ENCODE data around the gene WNT5B. TPM values are rescaled to one million over a fixed set of nuclear protein-coding genes. Genes with fewer than 3 reads are reported as not detected.

WNT5B gene
- total and polyA plus RNA-seq, 2 donors (not counting 3 experiments of a cell fraction or from before 2014, with no cell fraction given), result not detected

DNA sequence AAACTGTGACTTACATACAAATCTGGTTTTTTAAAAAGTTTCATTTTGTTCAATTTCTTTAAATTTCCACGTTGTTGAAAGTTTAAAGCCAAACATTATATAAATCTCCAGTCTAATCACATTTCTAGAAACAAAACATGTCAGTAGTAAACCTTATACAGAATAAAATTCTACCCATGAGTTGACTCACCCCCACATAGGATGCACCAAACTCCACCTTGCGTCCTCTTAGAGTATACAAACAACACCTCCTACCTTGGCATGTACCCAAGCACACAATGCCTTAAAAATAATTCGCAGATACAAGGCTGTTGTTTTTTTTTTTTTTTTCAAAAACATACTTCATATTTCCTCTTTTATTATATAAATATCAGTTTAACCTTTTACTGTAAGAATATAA, 38.0 kb upstream of the WNT5B start:
- no peak overlapping the region for H3K9ac ChIP-seq (replicated peaks; ENCODE audit: extremely low read depth, insufficient read depth, low read length)
- H3K4me3 ChIP-seq (replicated peaks in 1 of 3; ENCODE audit: insufficient read depth in 1 of 3, low read depth in 1 of 3, low read length in 3 of 3), result peak overlapping the region in 1 of 3 experiments; percentile 54
- POLR2A ChIA-PET, result no interaction called here

DNA sequence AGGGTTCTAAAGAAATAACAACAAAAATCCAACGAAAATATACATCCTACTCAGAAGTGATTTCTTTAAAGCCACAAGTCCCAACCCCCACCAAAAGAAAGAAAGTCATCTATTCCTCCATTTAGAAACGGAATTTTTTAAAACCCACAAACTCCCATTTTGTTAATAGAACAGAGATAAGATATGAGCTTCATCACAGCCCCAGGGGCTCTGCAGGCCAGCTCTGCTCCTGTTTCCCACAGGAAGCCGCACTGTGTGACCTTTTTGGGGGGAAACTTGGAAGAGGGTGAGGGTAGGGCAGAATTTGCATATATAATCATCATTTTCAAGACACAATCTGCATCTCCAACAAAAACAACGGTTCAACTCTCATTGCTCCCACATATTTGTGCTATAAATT, 37.5 kb upstream of the WNT5B start:
- H3K27ac ChIP-seq (ENCODE audit: insufficient read depth, low read depth, low read length), result no peak overlapping the region

More for the DNA sequence above, 38.0 kb upstream of the WNT5B start:
- DNase-seq (ENCODE audit: low read depth, low spot score) (peak; percentile 51), FAIRE-seq (peak; percentile 77)
- Histone ChIP-seq H3K36me3 (ENCODE audit: control insufficient read depth in 2 of 2, extremely low read depth in 1 of 2, insufficient read depth in 2 of 2, low read length in 2 of 2) (no peaks in the 10 kb centered on the region), H4K20me1 (replicated peaks; ENCODE audit: control insufficient read depth, extremely low read depth, insufficient read depth, low read length) (peaks cover 2% of the 10 kb centered on the region), H3K9me1 (replicated peaks; ENCODE audit: control insufficient read depth, extremely low read depth, insufficient read depth, low read length) (no peaks in the 10 kb centered on the region), H3K79me2 (ENCODE audit: control insufficient read depth, insufficient read depth, low read length) (peaks cover 17% of the 10 kb centered on the region), H3K4me1 (ENCODE audit: control insufficient read depth, extremely low read depth, insufficient read depth, low read length) (peaks cover 40% of the 10 kb centered on the region), H3K27me3 (ENCODE audit: control insufficient read depth in 2 of 2, insufficient read depth in 2 of 2, low read length in 2 of 2) (no peaks in the 10 kb centered on the region), H3K9me3 (replicated peaks; ENCODE audit: control insufficient read depth, insufficient read depth, low read length) (no peaks in the 10 kb centered on the region), H3K4me2 (ENCODE audit: insufficient read depth, low read length) (peak overlapping the region; percentile 79), H3K27ac (ENCODE audit: insufficient read depth, low read depth, low read length) (no peak overlapping the region), H2AFZ (ENCODE audit: low read depth, low read length) (no peak overlapping the region)
- TF ChIP-seq EZH2 (IDR thresholded peaks at IDR 0.05; ENCODE audit: borderline replicate concordance, low read depth, low read length, severe bottlenecking) (no peak), GATA2 (IDR thresholded peaks at IDR 0.05; ENCODE audit: insufficient read depth, insufficient read length, low read depth, low read length) (no peak), POLR2AphosphoS5 (IDR thresholded peaks at IDR 0.05; ENCODE audit: insufficient read depth, low read depth, low read length) (no peak), JUN (IDR thresholded peaks at IDR 0.05; ENCODE audit: borderline replicate concordance, insufficient read depth, insufficient read length, low read depth) (no peak), MYC (IDR thresholded peaks at IDR 0.05; ENCODE audit: low read depth, low read length) (no peak)
- dilution Hi-C loops (cut with MboI; ENCODE audit: extremely low pct_ligation_motif_present, low sequenced_read_pairs) (no loop called here), intact Hi-C loops (cut with micrococcal nuclease) (no loop called here)
- no TSS peak for BruUV-seq (replicated peaks)
- CTCF ChIA-PET, result interaction anchor here (2.9 to 5.6 kb wide), 3 partner anchors 7 to 474 kb away, joined by 25 to 41 read pairs (median 33); no protein-coding TSS in a partner anchor

More for the DNA sequence above, 37.5 kb upstream of the WNT5B start:
- Histone ChIP-seq H3K4me2 (ENCODE audit: insufficient read depth, low read length) (peak overlapping the region; percentile 79), H3K27me3 (ENCODE audit: control insufficient read depth in 2 of 2, insufficient read depth in 2 of 2, low read length in 2 of 2) (no peaks in the 10 kb centered on the region), H3K36me3 (ENCODE audit: control insufficient read depth in 2 of 2, extremely low read depth in 1 of 2, insufficient read depth in 2 of 2, low read length in 2 of 2) (no peaks in the 10 kb centered on the region), H4K20me1 (replicated peaks; ENCODE audit: control insufficient read depth, extremely low read depth, insufficient read depth, low read length) (peaks cover 2% of the 10 kb centered on the region), H3K9me1 (replicated peaks; ENCODE audit: control insufficient read depth, extremely low read depth, insufficient read depth, low read length) (no peaks in the 10 kb centered on the region), H2AFZ (ENCODE audit: low read depth, low read length) (no peak overlapping the region), H3K9me3 (replicated peaks; ENCODE audit: control insufficient read depth, insufficient read depth, low read length) (no peaks in the 10 kb centered on the region), H3K9ac (replicated peaks; ENCODE audit: extremely low read depth, insufficient read depth, low read length) (peak overlapping the region; percentile 8), H3K4me3 (replicated peaks in 1 of 3; ENCODE audit: insufficient read depth in 1 of 3, low read depth in 1 of 3, low read length in 3 of 3) (peak overlapping the region; percentile 4 to 54 (median 13)), H3K79me2 (ENCODE audit: control insufficient read depth, insufficient read depth, low read length) (peaks cover 17% of the 10 kb centered on the region), H3K4me1 (ENCODE audit: control insufficient read depth, extremely low read depth, insufficient read depth, low read length) (peaks cover 40% of the 10 kb centered on the region)
- dilution Hi-C loops (cut with MboI; ENCODE audit: extremely low pct_ligation_motif_present, low sequenced_read_pairs), result no loop called here
- FAIRE-seq (no peak), DNase-seq (ENCODE audit: low read depth, low spot score) (no peak)
- intact Hi-C loops (cut with micrococcal nuclease), result no loop called here
- BruUV-seq (replicated peaks), result TSS peak; percentile 48
- TF ChIP-seq MYC (IDR thresholded peaks at IDR 0.05; ENCODE audit: low read depth, low read length) (no peak), EZH2 (IDR thresholded peaks at IDR 0.05; ENCODE audit: borderline replicate concordance, low read depth, low read length, severe bottlenecking) (no peak), JUN (IDR thresholded peaks at IDR 0.05; ENCODE audit: borderline replicate concordance, insufficient read depth, insufficient read length, low read depth) (no peak), POLR2AphosphoS5 (IDR thresholded peaks at IDR 0.05; ENCODE audit: insufficient read depth, low read depth, low read length) (no peak), FOS (IDR thresholded peaks at IDR 0.05; ENCODE audit: borderline replicate concordance, insufficient read depth, low read length) (no peak), GATA2 (IDR thresholded peaks at IDR 0.05; ENCODE audit: insufficient read depth, insufficient read length, low read depth, low read length) (no peak), POLR2A (IDR thresholded peaks at IDR 0.05; ENCODE audit: low read depth, low read length) (no peak)
- TF ChIP-seq, protein P1, sequence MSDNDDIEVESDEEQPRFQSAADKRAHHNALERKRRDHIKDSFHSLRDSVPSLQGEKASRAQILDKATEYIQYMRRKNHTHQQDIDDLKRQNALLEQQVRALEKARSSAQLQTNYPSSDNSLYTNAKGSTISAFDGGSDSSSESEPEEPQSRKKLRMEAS (IDR thresholded peaks at IDR 0.05; ENCODE audit: insufficient read depth, insufficient read length), result no peak
- TF ChIP-seq, protein P2, sequence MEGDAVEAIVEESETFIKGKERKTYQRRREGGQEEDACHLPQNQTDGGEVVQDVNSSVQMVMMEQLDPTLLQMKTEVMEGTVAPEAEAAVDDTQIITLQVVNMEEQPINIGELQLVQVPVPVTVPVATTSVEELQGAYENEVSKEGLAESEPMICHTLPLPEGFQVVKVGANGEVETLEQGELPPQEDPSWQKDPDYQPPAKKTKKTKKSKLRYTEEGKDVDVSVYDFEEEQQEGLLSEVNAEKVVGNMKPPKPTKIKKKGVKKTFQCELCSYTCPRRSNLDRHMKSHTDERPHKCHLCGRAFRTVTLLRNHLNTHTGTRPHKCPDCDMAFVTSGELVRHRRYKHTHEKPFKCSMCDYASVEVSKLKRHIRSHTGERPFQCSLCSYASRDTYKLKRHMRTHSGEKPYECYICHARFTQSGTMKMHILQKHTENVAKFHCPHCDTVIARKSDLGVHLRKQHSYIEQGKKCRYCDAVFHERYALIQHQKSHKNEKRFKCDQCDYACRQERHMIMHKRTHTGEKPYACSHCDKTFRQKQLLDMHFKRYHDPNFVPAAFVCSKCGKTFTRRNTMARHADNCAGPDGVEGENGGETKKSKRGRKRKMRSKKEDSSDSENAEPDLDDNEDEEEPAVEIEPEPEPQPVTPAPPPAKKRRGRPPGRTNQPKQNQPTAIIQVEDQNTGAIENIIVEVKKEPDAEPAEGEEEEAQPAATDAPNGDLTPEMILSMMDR (IDR thresholded peaks at IDR 0.05; ENCODE audit: extremely low read depth in 1 of 2, insufficient read depth in 1 of 2, low read depth in 1 of 2, low read length in 2 of 2), result no peak
- POLR2A ChIA-PET, result no interaction called here
- CTCF ChIA-PET, result interaction anchor here (1.1 to 5.6 kb wide), 4 partner anchors 8 to 474 kb away, joined by 4 to 41 read pairs (median 29); no protein-coding TSS in a partner anchor
